GM12891 (cell line): ENCODE results near the gene CIAO2A.
A peak's percentile ranks its signal among the peaks of the same experiment; 100 is the strongest.

ENCODE experiments used
- POLR2A ChIP-seq: IDR thresholded peaks from 2 replicates; pipeline ENCODE4 v1.6.1; 2011; ENCODE audit warnings: low read depth, low read length, control low read depth
- POLR2AphosphoS5 ChIP-seq: IDR thresholded peaks from 2 replicates; pipeline ENCODE4 v1.6.1; 2011; ENCODE audit warnings: low read depth, low read length, control low read depth

GRCh38 chr15:64095795-64096667, 2.4 kb upstream of the CIAO2A start, which contains the start of gene SNX1:
- TF ChIP-seq POLR2AphosphoS5: peak; percentile 75; the same call in 1 of the 2 replicates
- TF ChIP-seq POLR2A: peak; percentile 83
